IMR-90 (cell line): Measurements from ENCODE around the gene MAP7D1. TPM values are rescaled to one million over a fixed set of nuclear protein-coding genes. Genes with fewer than 3 reads are reported as not detected.

Experiments
- ATAC-seq: fragments of 200-7000 bp; cut with Tn5 transposase; 2 replicates; pipeline ENCODE4 v1.9.1; 2020; ENCODE audit warnings: low read depth, mild to moderate bottlenecking, moderate library complexity
- BruUV-seq: library from RNA; stranded (reverse); fragments of 400-500 nt; replicated peaks from 2 replicates; lab custom pipeline; 2021; lab: Mats Ljungman, UMichigan
- CTCF ChIA-PET: fragments of 300-600 bp; formaldehyde crosslinking; extraction: SDS; loops from one replicate; lab custom pipeline; 2021; ENCODE audit warnings: antibody characterized with exemption; lab: Yijun Ruan, JAX
- POLR2A ChIA-PET: fragments of 300-600 bp; sonication (Branson Sonifier 250); formaldehyde crosslinking; loops from one replicate; lab custom pipeline; 2022; ENCODE audit warnings: antibody characterized with exemption; ENCODE audit not compliant: unreplicated experiment; lab: Charles Lee
- DNase-seq: peaks from one replicate; pipeline ENCODE4 v3.0.0; 2013
- H2AFZ ChIP-seq: replicated peaks from 2 replicates; pipeline ENCODE3; 2013; ENCODE audit warnings: low read length, mild to moderate bottlenecking; ENCODE audit not compliant: poor library complexity
- H2AK5ac ChIP-seq: 2 replicates; pipeline ENCODE4 v1.6.1; 2013; ENCODE audit warnings: low read depth, low read length, inconsistent platforms
- H2AK9ac ChIP-seq: replicated peaks from 2 replicates; pipeline ENCODE3; 2013; ENCODE audit warnings: mild to moderate bottlenecking, low read depth, low read length, moderate library complexity; ENCODE audit not compliant: poor library complexity
- H2BK120ac ChIP-seq: 2 replicates; pipeline ENCODE4 v1.6.1; 2013; ENCODE audit warnings: low read depth, low read length, inconsistent platforms
- H2BK15ac ChIP-seq: 3 replicates; pipeline ENCODE4 v1.6.1; 2013; ENCODE audit warnings: low read depth, low read length, inconsistent platforms
- H2BK20ac ChIP-seq: 2 replicates; pipeline ENCODE4 v1.6.1; 2013; ENCODE audit warnings: low read depth, mild to moderate bottlenecking, inconsistent platforms, low read length, moderate library complexity
- H2BK5ac ChIP-seq: 2 replicates; pipeline ENCODE4 v1.6.1; 2013; ENCODE audit warnings: mild to moderate bottlenecking, low read depth, low read length, inconsistent platforms; ENCODE audit not compliant: poor library complexity, severe bottlenecking
- H3K14ac ChIP-seq: replicated peaks from 2 replicates; pipeline ENCODE4 v1.6.1; 2013; ENCODE audit warnings: low read depth, low read length, inconsistent platforms
- H3K18ac ChIP-seq: 2 replicates; pipeline ENCODE4 v1.6.1; 2013; ENCODE audit warnings: low read depth, low read length, control low read depth
- H3K23ac ChIP-seq: 2 replicates; pipeline ENCODE4 v1.6.1; 2013; ENCODE audit warnings: low read depth, low read length, inconsistent platforms
- H3K27ac ChIP-seq: 2 replicates; pipeline ENCODE4 v1.5.1; 2013; ENCODE audit warnings: mild to moderate bottlenecking, control low read depth, low read length; ENCODE audit not compliant: insufficient read depth
- H3K27me3 ChIP-seq: 2 replicates; pipeline ENCODE4 v1.6.1; 2013; ENCODE audit warnings: low read length; ENCODE audit not compliant: control insufficient read depth, insufficient read depth
- H3K36me3 ChIP-seq: 2 replicates; pipeline ENCODE4 v1.6.1; 2013; ENCODE audit warnings: low read length, mixed read lengths; ENCODE audit not compliant: control insufficient read depth, insufficient read depth
- H3K4ac ChIP-seq: 2 replicates; pipeline ENCODE4 v1.6.1; 2013; ENCODE audit warnings: low read depth, low read length, inconsistent platforms
- H3K4me1 ChIP-seq: 2 replicates; pipeline ENCODE4 v1.6.1; 2013; ENCODE audit warnings: low read length, mixed read lengths; ENCODE audit not compliant: control insufficient read depth, insufficient read depth
- H3K4me2 ChIP-seq: 2 replicates; pipeline ENCODE4 v1.6.1; 2013; ENCODE audit warnings: low read depth, mild to moderate bottlenecking, control low read depth, low read length, moderate library complexity
- H3K4me3 ChIP-seq: 2 replicates; pipeline ENCODE4 v1.5.1; 2013; ENCODE audit warnings: low read depth, mild to moderate bottlenecking, control low read depth, low read length, moderate library complexity; ENCODE audit not compliant: insufficient read depth
- H3K56ac ChIP-seq: 2 replicates; pipeline ENCODE4 v1.6.1; 2013; ENCODE audit warnings: low read length, inconsistent platforms; ENCODE audit not compliant: insufficient read depth; ENCODE audit errors: extremely low read depth
- H3K79me1 ChIP-seq, 2 experiments: 2 replicates each; pipeline ENCODE4 v1.6.1; 2013; ENCODE audit warnings: low read length in 2 of 2, inconsistent platforms in 1 of 2, low read depth in 1 of 2
- H3K9ac ChIP-seq: 2 replicates; pipeline ENCODE4 v1.6.1; 2013; ENCODE audit warnings: low read depth, low read length, control low read depth
- H3K9me1 ChIP-seq: 2 replicates; pipeline ENCODE4 v1.6.1; 2013; ENCODE audit warnings: low read length, inconsistent platforms; ENCODE audit not compliant: insufficient read depth
- H3K9me3 ChIP-seq: 2 replicates; pipeline ENCODE4 v1.6.1; 2013; ENCODE audit warnings: low read length; ENCODE audit not compliant: control insufficient read depth, insufficient read depth
- H4K20me1 ChIP-seq: 2 replicates; pipeline ENCODE4 v1.6.1; 2013; ENCODE audit warnings: low read length, inconsistent platforms; ENCODE audit not compliant: insufficient read depth
- H4K5ac ChIP-seq: 2 replicates; pipeline ENCODE4 v1.6.1; 2013; ENCODE audit warnings: mild to moderate bottlenecking, low read depth, low read length, control low read depth
- H4K8ac ChIP-seq, 2 experiments: 2 replicates each; pipeline ENCODE4 v1.6.1; 2013; ENCODE audit warnings: low read depth in 2 of 2, low read length in 2 of 2, control low read depth in 1 of 2, inconsistent platforms in 1 of 2
- H4K91ac ChIP-seq: 2 replicates; pipeline ENCODE4 v1.6.1; 2013; ENCODE audit warnings: low read depth, low read length, inconsistent platforms; ENCODE audit not compliant: insufficient read depth
- CEBPB ChIP-seq: IDR thresholded peaks from 2 replicates; pipeline ENCODE4 v1.6.1; 2012; ENCODE audit warnings: low read depth, low read length, improper control_type of control experiment
- RCOR1 ChIP-seq: IDR thresholded peaks from 2 replicates; pipeline ENCODE4 v1.6.1; 2012; ENCODE audit warnings: mild to moderate bottlenecking, low read length, improper control_type of control experiment; ENCODE audit not compliant: insufficient replicate concordance
- USF2 ChIP-seq: fragments of 150-350 bp; IDR thresholded peaks from 2 replicates; pipeline ENCODE4 v1.6.1; 2017; ENCODE audit warnings: mild to moderate bottlenecking, antibody characterized with exemption, low read length, low read depth
- WGBS, 2 experiments: methylation state at CpG; one replicate each; pipeline versions ENCODE4 v1.1.5 to v1.1.7; 2013; ENCODE audit warnings: missing lambda C conversion rate in 2 of 2; ENCODE audit not compliant: insufficient read length in 1 of 2; ENCODE audit errors: extremely low coverage in 2 of 2; 5-methylcytosine and 5-hydroxymethylcytosine counted together
- dilution Hi-C: fragments of 300-500 bp; cut with HindIII; formaldehyde crosslinking; loops from one replicate; pipeline ENCODE4 v1.14.3; 2018; ENCODE audit warnings: low sequenced_read_pairs; ENCODE audit not compliant: unreplicated experiment
- in situ Hi-C: fragments of 300-500 bp; cut with MboI; formaldehyde crosslinking; loops from 3 replicates; pipeline ENCODE4 v1.14.3; 2019; ENCODE audit warnings: low sequenced_read_pairs, inconsistent platforms, mixed read lengths
- intact Hi-C: fragments of 100-400 bp; cut with micrococcal nuclease; formaldehyde crosslinking; loops from 2 replicates; pipeline ENCODE4 v1.10.0; 2022
- polyA plus RNA-seq, 3 experiments: library from polyadenylated mRNA; depleted of rRNA; stranded (reverse); fragments of >200 nt; gene quantifications; 2 replicates each; pipeline ENCODE4 v1.2.3, GENCODE V29; 2012; ENCODE audit warnings: low replicate concordance in 1 of 3
- total RNA-seq: library from RNA; depleted of rRNA; stranded (reverse); fragments of >200 nt; gene quantifications from 2 replicates; pipeline ENCODE4 v1.2.3, GENCODE V29; 2012
- TF ChIP-seq, protein P1 (sequence below): fragments of 150-350 bp; IDR thresholded peaks from 2 replicates; pipeline ENCODE4 v1.6.1; 2016; ENCODE audit warnings: low read depth, mild to moderate bottlenecking, low read length, moderate library complexity, borderline replicate concordance

The MAP7D1 gene
- total and polyA plus RNA-seq, 2 of the 4 experiments (the other 2 are of a cell fraction), result 32.3 to 81.9 TPM

GRCh38 chr1:36211841-36212240 is 55.9 kb downstream of the MAP7D1 start:
- ATAC-seq (no peak), DNase-seq (no peak)
- POLR2A ChIA-PET, result interaction anchor here (0.6 kb wide), 1 partner anchor 126 kb away, joined by 4 read pairs; no protein-coding TSS in a partner anchor
- Histone ChIP-seq H3K36me3 (no peaks in the 10 kb centered on the region), H3K14ac (no peak overlapping the region), H2BK5ac (no peak overlapping the region), H3K56ac (no peak overlapping the region), H3K4me2 (no peak overlapping the region), H3K4ac (no peak overlapping the region), H2AK9ac (no peak overlapping the region), H4K20me1 (no peaks in the 10 kb centered on the region), H4K8ac (no peak overlapping the region), H3K23ac (no peak overlapping the region), H3K27me3 (no peaks in the 10 kb centered on the region), H3K9me3 (no peaks in the 10 kb centered on the region), H3K9me1 (no peaks in the 10 kb centered on the region), H3K4me3 (no peak overlapping the region), H3K27ac (no peak overlapping the region), H2BK120ac (no peak overlapping the region), H4K91ac (no peak overlapping the region), H2BK20ac (no peak overlapping the region), H3K9ac (no peak overlapping the region), H4K5ac (no peak overlapping the region), H2AK5ac (no peak overlapping the region), H3K18ac (no peak overlapping the region), H3K4me1 (no peaks in the 10 kb centered on the region; the same call in 1 of the 2 replicates), H2AFZ (no peak overlapping the region), H2BK15ac (no peak overlapping the region), H3K79me1 (no peaks in the 10 kb centered on the region)
- dilution Hi-C loops (no loop called here), in situ Hi-C loops (no loop called here), intact Hi-C loops (loop anchor here (10.0 kb wide), 1 partner anchor 107 kb away; no protein-coding TSS in a partner anchor)
- no peak for TF ChIP-seq CEBPB
- TF ChIP-seq USF2, result no peak
- TF ChIP-seq, protein P1, sequence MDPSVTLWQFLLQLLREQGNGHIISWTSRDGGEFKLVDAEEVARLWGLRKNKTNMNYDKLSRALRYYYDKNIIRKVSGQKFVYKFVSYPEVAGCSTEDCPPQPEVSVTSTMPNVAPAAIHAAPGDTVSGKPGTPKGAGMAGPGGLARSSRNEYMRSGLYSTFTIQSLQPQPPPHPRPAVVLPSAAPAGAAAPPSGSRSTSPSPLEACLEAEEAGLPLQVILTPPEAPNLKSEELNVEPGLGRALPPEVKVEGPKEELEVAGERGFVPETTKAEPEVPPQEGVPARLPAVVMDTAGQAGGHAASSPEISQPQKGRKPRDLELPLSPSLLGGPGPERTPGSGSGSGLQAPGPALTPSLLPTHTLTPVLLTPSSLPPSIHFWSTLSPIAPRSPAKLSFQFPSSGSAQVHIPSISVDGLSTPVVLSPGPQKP, result no peak
- TF ChIP-seq RCOR1, result no peak
- no TSS peak for BruUV-seq
- no CpG with 5 or more reads among the region's 2 CpGs for WGBS, 2 experiments
- CTCF ChIA-PET, result interaction anchor here (0.6 to 1.6 kb wide), 4 partner anchors 12 to 114 kb away, joined by 3 to 7 read pairs (median 4); partner anchors contain the start of genes THRAP3 and TRAPPC3
